ENCODE measurements around the gene NBPF11. TPM values are rescaled to one million over a fixed set of nuclear protein-coding genes. Genes with fewer than 3 reads are reported as not detected.

NBPF11 gene
- total and polyA plus RNA-seq, 2 experiments from 2014 or later, result 6.7 to 8.5 TPM

- ATAC-seq (no peak), DNase-seq (ENCODE audit: low spot score) (peak; percentile 2)
- peaks cover 24% of the 10 kb centered on the region for H3K4me1 Mint-ChIP-seq
- no peaks in the 10 kb centered on the region; the same call in 2 of the 3 replicates for H3K9me3 Mint-ChIP-seq
- no peak overlapping the region for H3K4me2 ChIP-seq
- no peaks in the 10 kb centered on the region for H3K36me3 ChIP-seq (ENCODE audit: insufficient read depth)
- no peaks in the 10 kb centered on the region for H3K9me2 ChIP-seq (ENCODE audit: insufficient read depth)
- H3K79me2 ChIP-seq (replicated peaks; ENCODE audit: insufficient read depth), result no peaks in the 10 kb centered on the region
- H3K27ac ChIP-seq (ENCODE audit: low read depth), result no peak overlapping the region
- H3K27me3 Mint-ChIP-seq (ENCODE audit: insufficient read depth, low read depth, poor library complexity), result peaks cover 10% of the 10 kb centered on the region
- H3K36me3 Mint-ChIP-seq (ENCODE audit: low read depth), result peaks cover 2% of the 10 kb centered on the region; the same call in 1 of the 3 replicates
- no peak overlapping the region for H3K4me3 Mint-ChIP-seq
- H3F3A ChIP-seq (replicated peaks; ENCODE audit: low read depth), result 0 out of 2 replicates have a peak, but pooled peaks cover 6% of the 10 kb centered on the region
- no peak overlapping the region for H3K27ac Mint-ChIP-seq
- H4K20me1 ChIP-seq (replicated peaks; ENCODE audit: insufficient read depth), result no peaks in the 10 kb centered on the region
- no peak overlapping the region for H3K4me3 ChIP-seq
- H2AFZ ChIP-seq, result no peak overlapping the region
- no peaks in the 10 kb centered on the region for H3K27me3 ChIP-seq (ENCODE audit: insufficient read depth)
- TF ChIP-seq EZH2 (IDR thresholded peaks at IDR 0.05; ENCODE audit: low read depth, unreplicated experiment) (no peak), POLR2AphosphoS5 (IDR thresholded peaks at IDR 0.05; ENCODE audit: low read depth) (no peak)
- peaks cover 15% of the 10 kb centered on the region; the same call in 1 of the 2 replicates for H3K4me1 ChIP-seq (ENCODE audit: insufficient read depth)
These were observed 9.2 kb upstream of the NBPF11 start for GRCh38 chr1:148161053-148161901.

DNA sequence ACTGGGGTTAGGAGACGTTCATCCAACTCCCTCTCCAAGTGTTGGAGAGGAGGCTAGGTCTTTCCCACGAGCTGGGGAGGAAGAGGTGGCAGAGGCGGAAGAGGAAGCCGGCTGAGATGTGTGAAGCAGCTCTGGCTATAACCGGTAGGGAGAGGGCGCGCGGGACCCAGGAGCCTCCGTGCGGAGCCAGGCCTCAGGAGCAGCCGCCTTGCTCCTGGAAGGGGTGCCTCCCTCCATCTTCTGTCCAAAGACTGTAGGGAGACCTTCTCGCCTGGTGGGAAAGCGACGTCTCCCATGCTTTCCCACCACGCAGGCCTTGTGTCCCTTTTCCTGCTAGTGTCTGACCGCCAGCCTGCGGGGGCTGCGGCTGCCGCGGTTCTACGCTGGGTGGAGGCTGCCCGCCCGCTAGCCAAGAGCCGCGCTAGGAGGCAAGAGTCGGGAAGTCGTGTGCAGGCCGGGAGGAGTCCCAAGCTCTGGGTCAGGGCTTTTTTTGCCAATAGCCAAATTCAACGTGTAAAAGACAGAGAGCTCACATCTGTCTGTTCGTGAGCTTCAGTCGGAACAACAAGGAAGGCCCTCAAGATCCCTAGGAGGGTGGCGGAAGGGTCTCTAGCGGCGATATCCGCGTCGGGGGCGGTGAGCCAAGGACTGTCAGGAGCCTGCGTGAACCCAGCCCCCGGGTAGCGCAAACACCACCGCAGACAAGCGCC is 8.4 kb upstream of the NBPF11 start:
- DNase-seq (ENCODE audit: low spot score) (peak; percentile 3), ATAC-seq (peak; percentile 12; the same call in 1 of the 3 replicates)

More for the DNA sequence above, 8.4 kb upstream of the NBPF11 start:
- no peak overlapping the region for H3K27ac Mint-ChIP-seq
- H3K4me1 Mint-ChIP-seq, result peaks cover 28% of the 10 kb centered on the region
- no peak for TF ChIP-seq STAT1 (IDR thresholded peaks at IDR 0.05; ENCODE audit: unreplicated experiment)
- TF ChIP-seq EZH2phosphoT487 (IDR thresholded peaks at IDR 0.05; ENCODE audit: unreplicated experiment), result no peak
- no peak for TF ChIP-seq ZNF331 (CRISPR knock-in tag; IDR thresholded peaks at IDR 0.05; ENCODE audit: low read depth)
- TF ChIP-seq, protein P1, sequence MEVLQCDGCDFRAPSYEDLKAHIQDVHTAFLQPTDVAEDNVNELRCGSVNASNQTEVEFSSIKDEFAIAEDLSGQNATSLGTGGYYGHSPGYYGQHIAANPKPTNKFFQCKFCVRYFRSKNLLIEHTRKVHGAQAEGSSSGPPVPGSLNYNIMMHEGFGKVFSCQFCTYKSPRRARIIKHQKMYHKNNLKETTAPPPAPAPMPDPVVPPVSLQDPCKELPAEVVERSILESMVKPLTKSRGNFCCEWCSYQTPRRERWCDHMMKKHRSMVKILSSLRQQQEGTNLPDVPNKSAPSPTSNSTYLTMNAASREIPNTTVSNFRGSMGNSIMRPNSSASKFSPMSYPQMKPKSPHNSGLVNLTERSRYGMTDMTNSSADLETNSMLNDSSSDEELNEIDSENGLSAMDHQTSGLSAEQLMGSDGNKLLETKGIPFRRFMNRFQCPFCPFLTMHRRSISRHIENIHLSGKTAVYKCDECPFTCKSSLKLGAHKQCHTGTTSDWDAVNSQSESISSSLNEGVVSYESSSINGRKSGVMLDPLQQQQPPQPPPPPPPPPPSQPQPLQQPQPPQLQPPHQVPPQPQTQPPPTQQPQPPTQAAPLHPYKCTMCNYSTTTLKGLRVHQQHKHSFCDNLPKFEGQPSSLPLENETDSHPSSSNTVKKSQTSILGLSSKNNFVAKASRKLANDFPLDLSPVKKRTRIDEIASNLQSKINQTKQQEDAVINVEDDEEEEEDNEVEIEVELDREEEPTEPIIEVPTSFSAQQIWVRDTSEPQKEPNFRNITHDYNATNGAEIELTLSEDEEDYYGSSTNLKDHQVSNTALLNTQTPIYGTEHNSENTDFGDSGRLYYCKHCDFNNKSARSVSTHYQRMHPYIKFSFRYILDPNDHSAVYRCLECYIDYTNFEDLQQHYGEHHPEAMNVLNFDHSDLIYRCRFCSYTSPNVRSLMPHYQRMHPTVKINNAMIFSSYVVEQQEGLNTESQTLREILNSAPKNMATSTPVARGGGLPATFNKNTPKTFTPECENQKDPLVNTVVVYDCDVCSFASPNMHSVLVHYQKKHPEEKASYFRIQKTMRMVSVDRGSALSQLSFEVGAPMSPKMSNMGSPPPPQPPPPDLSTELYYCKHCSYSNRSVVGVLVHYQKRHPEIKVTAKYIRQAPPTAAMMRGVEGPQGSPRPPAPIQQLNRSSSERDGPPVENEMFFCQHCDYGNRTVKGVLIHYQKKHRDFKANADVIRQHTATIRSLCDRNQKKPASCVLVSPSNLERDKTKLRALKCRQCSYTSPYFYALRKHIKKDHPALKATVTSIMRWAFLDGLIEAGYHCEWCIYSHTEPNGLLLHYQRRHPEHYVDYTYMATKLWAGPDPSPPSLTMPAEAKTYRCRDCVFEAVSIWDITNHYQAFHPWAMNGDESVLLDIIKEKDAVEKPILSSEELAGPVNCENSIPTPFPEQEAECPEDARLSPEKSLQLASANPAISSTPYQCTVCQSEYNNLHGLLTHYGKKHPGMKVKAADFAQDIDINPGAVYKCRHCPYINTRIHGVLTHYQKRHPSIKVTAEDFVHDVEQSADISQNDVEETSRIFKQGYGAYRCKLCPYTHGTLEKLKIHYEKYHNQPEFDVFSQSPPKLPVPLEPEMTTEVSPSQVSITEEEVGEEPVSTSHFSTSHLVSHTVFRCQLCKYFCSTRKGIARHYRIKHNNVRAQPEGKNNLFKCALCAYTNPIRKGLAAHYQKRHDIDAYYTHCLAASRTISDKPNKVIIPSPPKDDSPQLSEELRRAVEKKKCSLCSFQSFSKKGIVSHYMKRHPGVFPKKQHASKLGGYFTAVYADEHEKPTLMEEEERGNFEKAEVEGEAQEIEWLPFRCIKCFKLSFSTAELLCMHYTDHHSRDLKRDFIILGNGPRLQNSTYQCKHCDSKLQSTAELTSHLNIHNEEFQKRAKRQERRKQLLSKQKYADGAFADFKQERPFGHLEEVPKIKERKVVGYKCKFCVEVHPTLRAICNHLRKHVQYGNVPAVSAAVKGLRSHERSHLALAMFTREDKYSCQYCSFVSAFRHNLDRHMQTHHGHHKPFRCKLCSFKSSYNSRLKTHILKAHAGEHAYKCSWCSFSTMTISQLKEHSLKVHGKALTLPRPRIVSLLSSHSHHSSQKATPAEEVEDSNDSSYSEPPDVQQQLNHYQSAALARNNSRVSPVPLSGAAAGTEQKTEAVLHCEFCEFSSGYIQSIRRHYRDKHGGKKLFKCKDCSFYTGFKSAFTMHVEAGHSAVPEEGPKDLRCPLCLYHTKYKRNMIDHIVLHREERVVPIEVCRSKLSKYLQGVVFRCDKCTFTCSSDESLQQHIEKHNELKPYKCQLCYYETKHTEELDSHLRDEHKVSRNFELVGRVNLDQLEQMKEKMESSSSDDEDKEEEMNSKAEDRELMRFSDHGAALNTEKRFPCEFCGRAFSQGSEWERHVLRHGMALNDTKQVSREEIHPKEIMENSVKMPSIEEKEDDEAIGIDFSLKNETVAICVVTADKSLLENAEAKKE (CRISPR knock-in tag; IDR thresholded peaks at IDR 0.05), result no peak
- no peak for TF ChIP-seq CTCF (conservative IDR thresholded peaks at IDR 0.05; ENCODE audit: low read depth in 2 of 2)
- no peak for TF ChIP-seq EZH2 (IDR thresholded peaks at IDR 0.05; ENCODE audit: low read depth, unreplicated experiment)
- Histone ChIP-seq H3K27ac (ENCODE audit: low read depth) (no peak overlapping the region), H3K4me1 (ENCODE audit: insufficient read depth) (peaks cover 14% of the 10 kb centered on the region; the same call in 1 of the 2 replicates), H3F3A (replicated peaks; ENCODE audit: low read depth) (0 out of 2 replicates have a peak, but pooled peaks cover 6% of the 10 kb centered on the region), H3K36me3 (ENCODE audit: insufficient read depth) (no peaks in the 10 kb centered on the region), H4K20me1 (replicated peaks; ENCODE audit: insufficient read depth) (no peaks in the 10 kb centered on the region), H3K4me2 (no peak overlapping the region), H2AFZ (no peak overlapping the region), H3K79me2 (replicated peaks; ENCODE audit: insufficient read depth) (no peaks in the 10 kb centered on the region), H3K4me3 (no peak overlapping the region), H3K9me2 (ENCODE audit: insufficient read depth) (no peaks in the 10 kb centered on the region), H3K27me3 (ENCODE audit: insufficient read depth) (no peaks in the 10 kb centered on the region)
- peaks cover 2% of the 10 kb centered on the region; the same call in 1 of the 3 replicates for H3K36me3 Mint-ChIP-seq (ENCODE audit: low read depth)
- H3K27me3 Mint-ChIP-seq (ENCODE audit: insufficient read depth, low read depth, poor library complexity), result peaks cover 10% of the 10 kb centered on the region
- H3K4me3 Mint-ChIP-seq, result no peak overlapping the region
- no peaks in the 10 kb centered on the region; the same call in 2 of the 3 replicates for H3K9me3 Mint-ChIP-seq
